ENCODE data around the gene APH1B.

DNA sequence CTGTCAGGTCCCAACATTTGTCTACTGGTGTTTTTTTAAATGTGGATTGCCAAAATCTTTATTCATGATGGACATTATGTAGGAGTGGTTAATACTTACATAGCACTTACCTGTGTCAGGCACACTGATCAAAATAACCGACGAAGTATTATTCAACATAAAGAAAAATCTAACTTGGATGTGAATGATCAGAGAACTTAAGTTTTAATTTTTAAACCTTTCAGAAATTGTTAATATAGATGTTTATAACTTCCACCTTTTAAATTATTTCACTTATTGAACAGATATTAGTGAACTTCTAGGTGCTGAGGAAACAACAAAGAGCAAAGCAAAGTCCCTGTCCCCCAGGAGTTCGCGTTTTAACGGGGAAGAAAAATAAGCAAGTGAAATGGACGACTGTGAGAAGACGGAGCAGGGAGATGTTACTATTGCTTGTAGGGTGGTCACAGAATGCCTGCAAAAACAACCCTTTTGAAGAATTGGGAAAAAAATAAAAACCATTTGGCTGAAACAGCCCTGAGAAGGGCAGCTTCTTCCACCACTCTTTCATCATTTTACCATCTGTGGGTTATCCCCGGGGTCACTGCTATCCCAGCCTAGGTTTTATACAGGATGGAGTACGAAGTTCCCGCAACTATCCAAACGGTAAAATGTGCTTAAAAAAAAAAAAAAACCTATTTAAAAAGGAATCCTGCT lies 915 bp upstream of the APH1B start:
- TF ChIP-seq TCF7L2 (IDR thresholded peaks at IDR 0.05; ENCODE audit: borderline replicate concordance, low read depth, low read length): no peak
- TF ChIP-seq FEZF1 (tag by site-specific recombination; IDR thresholded peaks at IDR 0.05): no peak
- no peak for TF ChIP-seq ZNF585B (tag by site-specific recombination; IDR thresholded peaks at IDR 0.05)
- no peak for TF ChIP-seq KLF1 (tag by site-specific recombination; IDR thresholded peaks at IDR 0.05)
- TF ChIP-seq, protein P1, sequence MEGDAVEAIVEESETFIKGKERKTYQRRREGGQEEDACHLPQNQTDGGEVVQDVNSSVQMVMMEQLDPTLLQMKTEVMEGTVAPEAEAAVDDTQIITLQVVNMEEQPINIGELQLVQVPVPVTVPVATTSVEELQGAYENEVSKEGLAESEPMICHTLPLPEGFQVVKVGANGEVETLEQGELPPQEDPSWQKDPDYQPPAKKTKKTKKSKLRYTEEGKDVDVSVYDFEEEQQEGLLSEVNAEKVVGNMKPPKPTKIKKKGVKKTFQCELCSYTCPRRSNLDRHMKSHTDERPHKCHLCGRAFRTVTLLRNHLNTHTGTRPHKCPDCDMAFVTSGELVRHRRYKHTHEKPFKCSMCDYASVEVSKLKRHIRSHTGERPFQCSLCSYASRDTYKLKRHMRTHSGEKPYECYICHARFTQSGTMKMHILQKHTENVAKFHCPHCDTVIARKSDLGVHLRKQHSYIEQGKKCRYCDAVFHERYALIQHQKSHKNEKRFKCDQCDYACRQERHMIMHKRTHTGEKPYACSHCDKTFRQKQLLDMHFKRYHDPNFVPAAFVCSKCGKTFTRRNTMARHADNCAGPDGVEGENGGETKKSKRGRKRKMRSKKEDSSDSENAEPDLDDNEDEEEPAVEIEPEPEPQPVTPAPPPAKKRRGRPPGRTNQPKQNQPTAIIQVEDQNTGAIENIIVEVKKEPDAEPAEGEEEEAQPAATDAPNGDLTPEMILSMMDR (tag by site-specific recombination; IDR thresholded peaks at IDR 0.05): no peak
- no peak for TF ChIP-seq ZNF558 (tag by site-specific recombination; IDR thresholded peaks at IDR 0.05)
- TF ChIP-seq, protein P2, sequence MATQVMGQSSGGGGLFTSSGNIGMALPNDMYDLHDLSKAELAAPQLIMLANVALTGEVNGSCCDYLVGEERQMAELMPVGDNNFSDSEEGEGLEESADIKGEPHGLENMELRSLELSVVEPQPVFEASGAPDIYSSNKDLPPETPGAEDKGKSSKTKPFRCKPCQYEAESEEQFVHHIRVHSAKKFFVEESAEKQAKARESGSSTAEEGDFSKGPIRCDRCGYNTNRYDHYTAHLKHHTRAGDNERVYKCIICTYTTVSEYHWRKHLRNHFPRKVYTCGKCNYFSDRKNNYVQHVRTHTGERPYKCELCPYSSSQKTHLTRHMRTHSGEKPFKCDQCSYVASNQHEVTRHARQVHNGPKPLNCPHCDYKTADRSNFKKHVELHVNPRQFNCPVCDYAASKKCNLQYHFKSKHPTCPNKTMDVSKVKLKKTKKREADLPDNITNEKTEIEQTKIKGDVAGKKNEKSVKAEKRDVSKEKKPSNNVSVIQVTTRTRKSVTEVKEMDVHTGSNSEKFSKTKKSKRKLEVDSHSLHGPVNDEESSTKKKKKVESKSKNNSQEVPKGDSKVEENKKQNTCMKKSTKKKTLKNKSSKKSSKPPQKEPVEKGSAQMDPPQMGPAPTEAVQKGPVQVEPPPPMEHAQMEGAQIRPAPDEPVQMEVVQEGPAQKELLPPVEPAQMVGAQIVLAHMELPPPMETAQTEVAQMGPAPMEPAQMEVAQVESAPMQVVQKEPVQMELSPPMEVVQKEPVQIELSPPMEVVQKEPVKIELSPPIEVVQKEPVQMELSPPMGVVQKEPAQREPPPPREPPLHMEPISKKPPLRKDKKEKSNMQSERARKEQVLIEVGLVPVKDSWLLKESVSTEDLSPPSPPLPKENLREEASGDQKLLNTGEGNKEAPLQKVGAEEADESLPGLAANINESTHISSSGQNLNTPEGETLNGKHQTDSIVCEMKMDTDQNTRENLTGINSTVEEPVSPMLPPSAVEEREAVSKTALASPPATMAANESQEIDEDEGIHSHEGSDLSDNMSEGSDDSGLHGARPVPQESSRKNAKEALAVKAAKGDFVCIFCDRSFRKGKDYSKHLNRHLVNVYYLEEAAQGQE (tag by site-specific recombination; IDR thresholded peaks at IDR 0.05): no peak
